Measurements from ENCODE around the gene PYY. TPM values are rescaled to one million over a fixed set of nuclear protein-coding genes. Genes with fewer than 3 reads are reported as not detected.

The PYY gene
- total RNA-seq, 1 donor from 2014 or later = not detected

- H3K4me3 Mint-ChIP-seq = peak overlapping the region; percentile 84
- peaks cover 15% of the 10 kb centered on the region for H3K4me1 Mint-ChIP-seq
- intact Hi-C loops (cut with micrococcal nuclease) = no loop called here
- H3K9me3 Mint-ChIP-seq = peaks cover 4% of the 10 kb centered on the region
- ATAC-seq (ENCODE audit: low read depth) (peak; percentile 72), DNase-seq (peak; percentile 49)
- no peaks in the 10 kb centered on the region for H3K36me3 Mint-ChIP-seq (ENCODE audit: low read depth)
- H3K27ac Mint-ChIP-seq = peak overlapping the region; percentile 21
- no peak for TF ChIP-seq CTCF (IDR thresholded peaks at IDR 0.05)
- ChIA-PET CTCF (interaction anchor here (0.9 to 2.0 kb wide), 3 partner anchors 26 to 269 kb away, joined by 3 to 7 read pairs (median 3); partner anchors contain the start of gene TMUB2), POLR2A (interaction anchor here (0.6 kb wide), 1 partner anchor 1120 kb away, joined by 4 read pairs; no protein-coding TSS in a partner anchor)
- H3K27me3 Mint-ChIP-seq = no peaks in the 10 kb centered on the region
Measured at GRCh38 chr17:43917348-43918025, 36.3 kb downstream of the PYY start.

GRCh38 chr17:43917016-43917347 lies 36.8 kb downstream of the PYY start:
- CTCF ChIA-PET = interaction anchor here (0.9 kb wide), 1 partner anchor 270 kb away, joined by 3 read pairs; the partner anchor contains the start of gene TMUB2
- intact Hi-C loops (cut with micrococcal nuclease) = no loop called here
- H3K4me1 Mint-ChIP-seq = peaks cover 15% of the 10 kb centered on the region
- no peaks in the 10 kb centered on the region for H3K27me3 Mint-ChIP-seq
- DNase-seq (no peak), ATAC-seq (ENCODE audit: low read depth) (peak; percentile 53)
- peak overlapping the region; percentile 84 for H3K4me3 Mint-ChIP-seq
- no peak for TF ChIP-seq CTCF (IDR thresholded peaks at IDR 0.05)
- peaks cover 4% of the 10 kb centered on the region for H3K9me3 Mint-ChIP-seq
- POLR2A ChIA-PET = no interaction called here
- no peaks in the 10 kb centered on the region for H3K36me3 Mint-ChIP-seq (ENCODE audit: low read depth)
- no peak overlapping the region for H3K27ac Mint-ChIP-seq

- ATAC-seq (ENCODE audit: low read depth) = no peak
- no peak for TF ChIP-seq CTCF (IDR thresholded peaks at IDR 0.05)
- DNase-seq = no peak
- Mint-ChIP-seq H3K27ac (no peak overlapping the region), H3K4me1 (peaks cover 15% of the 10 kb centered on the region), H3K27me3 (no peaks in the 10 kb centered on the region), H3K4me3 (peak overlapping the region; percentile 84), H3K9me3 (peaks cover 4% of the 10 kb centered on the region), H3K36me3 (ENCODE audit: low read depth) (no peaks in the 10 kb centered on the region)
- POLR2A ChIA-PET = no interaction called here
- CTCF ChIA-PET = no interaction called here
- intact Hi-C loops (cut with micrococcal nuclease) = no loop called here
Measured at GRCh38 chr17:43916385-43916784, 37.4 kb downstream of the PYY start.

GRCh38 chr17:43915559-43915958 lies 38.2 kb downstream of the PYY start:
- intact Hi-C loops (cut with micrococcal nuclease) = no loop called here
- POLR2A ChIA-PET = no interaction called here
- CTCF ChIA-PET = no interaction called here
- Mint-ChIP-seq H3K4me1 (peaks cover 15% of the 10 kb centered on the region), H3K9me3 (peaks cover 4% of the 10 kb centered on the region), H3K36me3 (ENCODE audit: low read depth) (no peaks in the 10 kb centered on the region), H3K4me3 (no peak overlapping the region), H3K27ac (no peak overlapping the region), H3K27me3 (no peaks in the 10 kb centered on the region)
- ATAC-seq (ENCODE audit: low read depth) (no peak), DNase-seq (no peak)
- TF ChIP-seq CTCF (IDR thresholded peaks at IDR 0.05) = no peak

GRCh38 chr17:43914451-43914850 lies 39.3 kb downstream of the PYY start:
- Mint-ChIP-seq H3K4me3 (no peak overlapping the region), H3K9me3 (peaks cover 4% of the 10 kb centered on the region), H3K27ac (no peak overlapping the region), H3K4me1 (peaks cover 15% of the 10 kb centered on the region), H3K27me3 (peaks cover 4% of the 10 kb centered on the region), H3K36me3 (ENCODE audit: low read depth) (no peaks in the 10 kb centered on the region)
- ATAC-seq (ENCODE audit: low read depth) (no peak), DNase-seq (no peak)
- POLR2A ChIA-PET = no interaction called here
- no peak for TF ChIP-seq CTCF (IDR thresholded peaks at IDR 0.05)
- CTCF ChIA-PET = interaction anchor here (0.8 kb wide), 1 partner anchor 11 kb away, joined by 3 read pairs; no protein-coding TSS in a partner anchor
- intact Hi-C loops (cut with micrococcal nuclease) = no loop called here
